GM19023 (cell line): ENCODE data around the gene SYNGR1.

ENCODE experiments used
- ATAC-seq: cut with Tn5 transposase; IDR thresholded peaks from one replicate; pipeline ENCODE4 v1.9.1; 2021; ENCODE audit warnings: mild to moderate bottlenecking, moderate library complexity; ENCODE audit not compliant: unreplicated experiment

SYNGR1 gene

DNA sequence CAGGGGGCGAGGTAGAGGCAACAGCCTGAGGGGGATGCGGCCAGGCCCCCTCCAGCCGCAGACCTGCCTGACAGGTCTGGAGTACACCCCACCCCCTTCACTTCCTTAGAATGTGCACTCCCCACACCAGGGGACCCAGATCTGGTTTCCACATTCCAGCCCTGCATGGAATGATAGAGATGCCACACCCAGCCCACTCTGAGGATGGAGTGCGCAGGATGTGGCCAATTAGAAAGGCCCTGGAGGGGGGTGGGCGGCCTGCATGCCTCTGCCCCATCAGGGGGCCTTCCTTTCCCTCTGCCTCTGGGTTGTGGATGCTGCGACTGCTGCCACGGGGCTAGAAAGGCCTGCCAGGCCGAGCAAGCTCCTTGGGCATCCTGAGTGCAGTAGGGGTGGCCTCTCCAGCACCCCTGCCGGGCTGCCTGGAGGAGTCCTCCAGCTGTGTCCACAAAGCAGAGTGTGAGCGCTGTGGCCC is 78.8 kb downstream of the SYNGR1 start:
- no peak for ATAC-seq

- no peak for ATAC-seq
Measured at GRCh38 chr22:39429186-39429585, 79.4 kb downstream of the SYNGR1 start.

DNA sequence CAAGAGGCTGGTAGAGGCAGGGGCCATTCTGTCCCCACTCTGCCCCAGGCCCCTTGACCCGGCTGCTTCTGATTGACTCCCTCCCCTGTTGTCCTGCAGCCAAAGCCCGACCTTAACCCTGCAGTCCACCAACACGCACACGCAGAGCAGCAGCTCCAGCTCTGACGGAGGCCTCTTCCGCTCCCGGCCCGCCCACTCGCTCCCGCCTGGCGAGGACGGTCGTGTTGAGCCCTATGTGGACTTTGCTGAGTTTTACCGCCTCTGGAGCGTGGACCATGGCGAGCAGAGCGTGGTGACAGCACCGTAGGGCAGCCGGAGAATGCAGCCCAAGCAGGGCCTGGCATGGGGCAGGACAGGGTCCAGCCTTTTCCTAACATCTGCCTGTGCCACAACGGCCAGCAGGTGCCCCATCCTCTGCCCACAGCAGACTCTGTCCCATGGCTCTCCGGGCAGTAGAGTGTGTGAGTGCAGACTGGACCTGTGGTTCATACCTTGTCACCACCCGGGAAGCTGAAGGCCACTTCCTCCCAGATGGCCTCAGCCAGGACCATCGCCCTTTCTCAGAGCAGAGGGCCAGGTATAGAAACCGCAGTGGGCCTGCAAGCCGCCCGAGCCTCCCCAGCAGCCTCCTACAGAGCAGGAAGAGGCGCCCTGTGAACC is 80.3 kb downstream of the SYNGR1 start:
- no peak for ATAC-seq

DNA sequence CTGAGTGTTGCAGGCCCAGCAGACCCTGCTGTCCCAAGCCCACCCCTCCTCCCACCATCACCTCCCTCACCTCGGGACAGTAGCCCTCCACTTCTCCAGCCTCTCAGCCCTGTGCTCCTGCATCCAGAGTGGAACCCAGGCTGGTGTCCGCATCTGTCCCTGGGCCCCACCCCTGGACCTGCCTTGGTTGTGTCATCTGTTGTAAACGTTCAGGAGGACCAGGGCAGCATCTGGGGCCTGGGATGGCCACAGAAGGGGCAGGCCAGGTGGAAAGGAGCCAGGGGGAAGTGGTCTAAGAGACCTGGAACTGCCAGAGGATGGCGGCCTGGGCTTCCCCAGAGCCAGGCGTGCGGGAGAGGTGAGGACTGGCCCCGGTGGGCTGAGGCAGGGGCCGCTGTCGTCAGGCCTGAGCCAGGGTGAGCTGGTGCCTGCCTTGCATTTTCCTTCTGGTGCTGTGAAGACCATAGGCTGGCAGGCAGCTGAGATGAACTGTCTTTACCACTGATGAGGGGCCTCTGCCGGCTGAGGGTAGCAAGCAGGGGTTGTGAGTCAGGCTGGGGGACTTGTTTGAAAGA is 80.9 kb downstream of the SYNGR1 start:
- no peak for ATAC-seq

- no peak for ATAC-seq
Measured at GRCh38 chr22:39431216-39431801, 81.5 kb downstream of the SYNGR1 start.

GRCh38 chr22:39431821-39432251 is 82.0 kb downstream of the SYNGR1 start:
- ATAC-seq: no peak

GRCh38 chr22:39432361-39432811 is 82.6 kb downstream of the SYNGR1 start:
- no peak for ATAC-seq

GRCh38 chr22:39433476-39434242 is 83.9 kb downstream of the SYNGR1 start:
- no peak for ATAC-seq

DNA sequence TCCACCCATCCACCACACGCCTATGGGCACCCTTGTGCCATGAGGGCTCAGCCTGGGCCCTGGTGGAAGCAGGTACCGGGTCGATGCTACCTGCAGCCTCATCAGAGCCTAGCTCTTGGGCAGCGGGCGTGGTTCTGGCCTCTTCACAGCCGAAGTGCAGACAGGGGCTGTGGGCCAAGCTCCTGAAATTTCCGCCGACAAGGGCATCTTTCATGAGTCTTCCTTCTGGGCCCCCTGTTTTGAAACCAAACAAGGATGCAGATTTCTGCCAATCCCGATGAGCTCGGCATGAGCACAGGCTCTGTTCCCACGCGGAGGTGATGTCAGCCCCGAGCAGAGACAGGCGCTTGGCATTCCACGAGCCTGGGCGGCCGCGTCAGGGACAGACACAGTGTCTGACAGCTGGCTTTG is 84.5 kb downstream of the SYNGR1 start:
- no peak for ATAC-seq

- no peak for ATAC-seq
Measured at GRCh38 chr22:39434721-39435120, 84.9 kb downstream of the SYNGR1 start.
